Loucy (cell line): ENCODE results near the gene HOXA9.

ENCODE experiments used
- CTCF ChIP-seq: fragments of 200-600 bp; sonication (generic); conservative IDR thresholded peaks from 2 replicates; pipeline ENCODE4 v1.5.1; 2014; ENCODE audit warnings: mild to moderate bottlenecking, antibody characterized with exemption, low read length
- EZH2phosphoT487 ChIP-seq: fragments of 200-600 bp; IDR thresholded peaks from 2 replicates; pipeline ENCODE4 v1.6.1; 2018; ENCODE audit warnings: antibody characterized with exemption, mild to moderate bottlenecking, moderate library complexity, borderline replicate concordance

- no peak for TF ChIP-seq CTCF
- TF ChIP-seq EZH2phosphoT487 = no peak
Observed at GRCh38 chr7:27194686-27195379, 29.5 kb upstream of the HOXA9 start.
